Activated CD8-positive, alpha-beta T cell treated with anti-CD3 and anti-CD28 coated beads, Interleukin-2, amount 10 ng/mL, durations not matched to agents 7 days and 5 days (primary cell): ENCODE results near the gene SCGB1C2. TPM values are rescaled to one million over a fixed set of nuclear protein-coding genes. Genes with fewer than 3 reads are reported as not detected.
A peak's percentile ranks its signal among the peaks of the same experiment; 100 is the strongest.

Source experiments
- ATAC-seq: fragments of 150-1000 bp; cut with Tn5 transposase; one replicate; pipeline ENCODE4 v1.10.0; 2021; ENCODE audit warnings: moderate library complexity
- CTCF ChIA-PET: fragments of 350-600 bp; sonication (Branson Sonifier 250); formaldehyde crosslinking; loops from one replicate; lab custom pipeline; 2021; ENCODE audit warnings: antibody characterized with exemption; lab: Charles Lee
- POLR2A ChIA-PET: fragments of 350-600 bp; sonication (Branson Sonifier 250); formaldehyde crosslinking; loops from one replicate; lab custom pipeline; 2021; ENCODE audit warnings: antibody characterized with exemption; lab: Charles Lee
- DNase-seq: peaks from one replicate; pipeline ENCODE4 v3.0.0-alpha.2; 2020
- H3K27ac Mint-ChIP-seq: one replicate; pipeline ENCODE4 v1.8.0; 2021; ENCODE audit warnings: mild to moderate bottlenecking, mixed read lengths
- H3K27me3 Mint-ChIP-seq: one replicate; pipeline ENCODE4 v1.8.0; 2021; ENCODE audit warnings: low read depth, mixed read lengths
- H3K36me3 Mint-ChIP-seq: one replicate; pipeline ENCODE4 v1.8.0; 2021; ENCODE audit warnings: low read depth, mixed read lengths
- H3K4me1 Mint-ChIP-seq: one replicate; pipeline ENCODE4 v1.8.0; 2021; ENCODE audit warnings: low read depth, mixed read lengths
- H3K4me3 Mint-ChIP-seq: one replicate; pipeline ENCODE4 v1.8.0; 2021; ENCODE audit warnings: mild to moderate bottlenecking, mixed read lengths
- H3K9me3 Mint-ChIP-seq: one replicate; pipeline ENCODE4 v1.8.0; 2022; ENCODE audit warnings: mixed read lengths; ENCODE audit not compliant: insufficient read depth
- total RNA-seq, 2 experiments: library from RNA; stranded (reverse); gene quantifications; one replicate each; pipeline ENCODE4 v1.2.3, GENCODE V29; 2021

Gene SCGB1C2
- total RNA-seq, 2 experiments from 2014 or later, result not detected

DNA sequence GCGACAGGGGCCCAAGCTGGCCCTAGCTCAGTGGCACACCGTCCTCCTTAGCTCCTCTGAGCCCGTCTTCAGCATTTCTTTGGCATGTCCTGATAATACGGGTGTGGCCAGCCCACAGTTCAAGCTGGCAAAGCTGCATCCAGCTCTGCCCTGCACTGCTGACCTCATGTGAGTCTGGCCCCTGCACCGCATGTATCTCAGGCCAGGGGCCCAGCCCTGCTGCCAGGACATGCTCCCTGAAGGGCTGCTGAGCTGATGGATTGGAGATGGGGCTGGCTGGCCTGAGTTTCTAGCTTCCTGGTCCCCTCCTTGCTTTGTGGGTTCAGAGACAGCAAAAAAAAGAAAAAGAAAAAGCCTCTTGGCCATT, 41.7 kb downstream of the SCGB1C2 start:
- POLR2A ChIA-PET, result no interaction called here
- CTCF ChIA-PET, result no interaction called here
- no peak overlapping the region for H3K27ac Mint-ChIP-seq
- H3K36me3 Mint-ChIP-seq, result no peaks in the 10 kb centered on the region
- H3K9me3 Mint-ChIP-seq, result no peaks in the 10 kb centered on the region
- peaks cover 33% of the 10 kb centered on the region for H3K27me3 Mint-ChIP-seq
- no peak overlapping the region for H3K4me3 Mint-ChIP-seq
- no peaks in the 10 kb centered on the region for H3K4me1 Mint-ChIP-seq
- DNase-seq, result no peak
- no peak for ATAC-seq

DNA sequence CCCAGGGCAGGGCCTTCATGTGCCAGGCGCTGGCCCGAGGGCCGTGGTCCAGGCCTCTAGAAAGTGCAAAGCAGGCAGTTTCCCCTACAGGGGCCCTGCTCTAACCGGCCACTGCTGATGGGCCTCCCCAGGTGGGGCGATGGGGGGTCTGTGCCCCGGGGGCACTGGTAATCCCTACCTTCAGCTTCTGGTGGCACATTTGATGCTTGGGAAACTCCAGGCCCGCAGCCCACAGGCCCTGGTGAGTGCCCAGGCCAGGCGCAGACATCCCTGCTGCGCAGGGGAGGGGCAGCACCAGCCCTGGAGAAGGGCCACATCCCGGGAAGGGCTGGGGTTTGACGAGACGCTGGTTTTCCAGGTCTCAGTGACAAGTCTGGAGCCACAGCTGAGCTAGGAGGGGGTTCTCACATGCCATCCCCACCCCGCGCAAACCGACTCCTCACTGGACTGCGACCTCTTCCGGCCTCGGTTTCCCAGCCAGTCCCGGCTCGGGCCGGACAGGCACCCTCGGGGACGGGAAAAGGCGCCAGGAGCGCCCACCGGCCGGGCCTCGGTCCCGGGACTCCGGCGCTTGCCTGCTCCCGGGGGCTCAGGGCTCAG, 42.5 kb downstream of the SCGB1C2 start:
- no peaks in the 10 kb centered on the region for H3K9me3 Mint-ChIP-seq
- H3K27me3 Mint-ChIP-seq, result peaks cover 38% of the 10 kb centered on the region
- H3K4me1 Mint-ChIP-seq, result no peaks in the 10 kb centered on the region
- CTCF ChIA-PET, result no interaction called here
- no peak for DNase-seq
- H3K36me3 Mint-ChIP-seq, result no peaks in the 10 kb centered on the region
- ATAC-seq, result no peak
- no peak overlapping the region for H3K27ac Mint-ChIP-seq
- POLR2A ChIA-PET, result no interaction called here
- no peak overlapping the region for H3K4me3 Mint-ChIP-seq

DNA sequence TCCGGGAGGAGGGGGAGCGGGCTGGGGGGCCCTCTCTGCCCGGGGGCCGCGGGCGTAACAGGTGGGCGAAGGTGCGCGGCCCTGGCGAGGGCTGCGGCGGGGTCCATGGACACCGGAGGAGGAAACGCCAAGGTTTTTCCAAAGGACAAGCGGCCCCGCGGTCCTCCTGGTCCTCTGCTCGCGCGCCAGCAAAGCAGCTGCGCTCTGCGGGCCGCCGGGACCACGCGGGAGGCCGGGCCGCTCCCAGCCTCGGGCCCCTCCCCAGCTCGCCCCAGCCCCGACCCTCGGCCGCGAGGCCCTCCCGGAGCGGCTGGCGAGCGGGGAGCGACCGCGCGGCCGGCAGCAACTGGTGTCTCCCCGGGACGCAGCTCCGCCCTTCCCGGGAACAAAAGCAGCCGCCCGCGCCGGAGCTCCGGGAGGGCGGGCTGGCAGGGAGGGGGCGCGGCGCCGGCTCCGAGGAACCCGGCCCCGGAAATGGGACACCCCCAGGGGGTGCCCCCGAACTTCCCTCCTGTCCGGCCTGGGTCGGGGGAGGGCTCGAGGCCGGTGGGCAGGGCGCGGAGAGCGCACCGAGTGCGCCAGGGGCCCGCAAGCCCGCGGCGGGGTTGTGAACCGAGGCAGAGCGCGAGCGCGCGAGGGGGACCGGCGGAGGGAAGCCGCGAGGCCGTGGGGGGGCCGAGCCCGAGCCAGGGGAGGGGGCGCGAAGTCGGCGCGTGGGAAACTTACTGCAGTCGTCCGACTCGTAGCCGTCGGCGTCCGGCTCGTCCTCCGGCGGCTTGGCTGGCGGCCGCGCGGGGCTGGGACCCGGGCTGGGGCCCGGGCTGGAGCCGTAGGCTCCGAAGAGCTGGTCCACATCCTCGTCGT, 43.2 kb downstream of the SCGB1C2 start:
- ChIA-PET CTCF (no interaction called here), POLR2A (no interaction called here)
- no peaks in the 10 kb centered on the region for H3K9me3 Mint-ChIP-seq
- H3K4me3 Mint-ChIP-seq, result no peak overlapping the region
- H3K27me3 Mint-ChIP-seq, result peaks cover 38% of the 10 kb centered on the region
- H3K36me3 Mint-ChIP-seq, result no peaks in the 10 kb centered on the region
- no peaks in the 10 kb centered on the region for H3K4me1 Mint-ChIP-seq
- ATAC-seq, result no peak
- H3K27ac Mint-ChIP-seq, result no peak overlapping the region
- DNase-seq, result no peak

DNA sequence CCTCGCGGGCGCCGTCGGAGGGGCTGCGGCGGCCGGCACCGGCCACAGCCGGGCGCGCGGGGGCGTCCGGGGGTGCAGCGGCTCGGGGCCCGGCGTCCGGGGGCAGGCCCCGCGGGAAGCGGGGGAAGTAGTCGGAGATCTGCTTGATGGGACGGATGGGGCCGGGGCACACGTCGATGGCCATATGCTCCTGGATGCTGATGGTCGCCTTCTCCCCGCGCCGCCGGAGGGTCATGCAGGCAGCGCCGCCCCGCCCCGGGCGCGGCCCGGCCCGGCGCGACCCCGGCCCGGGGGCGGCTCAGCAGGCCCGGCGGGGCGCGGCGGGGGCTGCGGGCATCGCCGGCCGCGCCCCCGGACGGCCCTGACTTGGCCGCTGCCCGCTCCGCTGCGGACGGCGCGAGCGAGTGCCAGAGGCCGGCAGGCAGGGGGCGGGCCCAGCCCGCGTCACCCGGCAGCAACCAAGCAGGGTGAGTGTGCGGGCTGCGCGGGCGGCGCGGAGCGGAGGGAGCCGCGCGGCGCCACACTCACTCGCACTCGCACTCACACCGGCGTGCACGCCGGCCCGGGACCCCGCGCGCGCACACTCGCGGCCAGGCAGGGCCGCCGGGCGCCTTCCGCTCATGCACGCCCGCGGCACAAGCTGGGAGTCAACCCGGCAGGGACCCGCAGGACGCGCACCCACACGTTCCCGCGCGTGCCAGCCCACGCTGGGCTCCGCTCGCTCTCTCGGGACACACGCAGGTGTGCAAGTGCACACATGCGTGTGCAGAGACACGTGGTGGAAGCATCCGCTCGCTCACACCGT, 44.1 kb downstream of the SCGB1C2 start, which contains the start of gene DOC2B:
Gene DOC2B, minus strand, starts transcription at position 406 of the 805 bp plus-strand sequence. Its CDS starts 171 bp downstream, at position 235.
- DNase-seq (no peak), ATAC-seq (peak; percentile 36)
- ChIA-PET POLR2A (no interaction called here), CTCF (no interaction called here)
- Mint-ChIP-seq H3K27ac (no peak within 1 kb of the TSS), H3K9me3 (no peaks in the 10 kb centered on the region), H3K27me3 (peaks cover 38% of the 10 kb centered on the region), H3K36me3 (no peaks in the 10 kb centered on the region), H3K4me3 (no peak within 1 kb of the TSS), H3K4me1 (no peaks in the 10 kb centered on the region)

DNA sequence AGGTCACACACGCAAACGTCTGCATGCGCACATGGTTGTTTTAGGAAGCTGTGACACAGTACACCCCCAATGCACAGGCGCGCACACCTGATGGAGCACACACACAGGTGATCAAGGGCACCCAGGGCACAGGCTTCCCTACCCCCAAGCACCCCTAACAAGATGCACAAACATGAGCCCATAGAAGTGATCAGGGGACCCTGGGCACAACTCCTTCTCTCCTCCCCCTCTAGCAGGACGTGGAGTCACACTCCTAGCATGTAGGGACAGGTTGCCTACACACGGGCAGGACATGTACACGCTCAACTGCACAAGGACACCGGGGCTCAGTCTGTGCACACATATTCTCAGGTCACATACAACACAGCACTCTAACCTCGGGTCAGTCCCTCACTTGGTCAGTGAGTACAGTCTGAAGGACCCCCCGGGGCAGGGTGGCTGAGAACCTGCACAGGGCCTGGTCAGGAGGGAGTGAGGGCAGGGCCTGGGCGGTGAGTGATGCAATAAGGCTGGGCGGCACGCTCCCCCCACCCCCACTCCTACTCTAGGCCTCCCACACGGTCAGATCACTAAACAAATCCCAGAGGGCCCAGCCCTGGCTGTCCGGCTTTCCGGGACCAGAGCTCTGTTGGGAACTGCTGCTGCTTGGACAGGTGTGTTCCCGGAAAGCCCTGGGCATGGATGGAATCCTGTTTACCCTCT, 44.8 kb downstream of the SCGB1C2 start:
- Mint-ChIP-seq H3K27me3 (peaks cover 38% of the 10 kb centered on the region), H3K4me1 (no peaks in the 10 kb centered on the region), H3K4me3 (no peak overlapping the region), H3K9me3 (no peaks in the 10 kb centered on the region), H3K27ac (no peak overlapping the region), H3K36me3 (no peaks in the 10 kb centered on the region)
- ChIA-PET CTCF (no interaction called here), POLR2A (no interaction called here)
- ATAC-seq, result no peak
- DNase-seq, result no peak

DNA sequence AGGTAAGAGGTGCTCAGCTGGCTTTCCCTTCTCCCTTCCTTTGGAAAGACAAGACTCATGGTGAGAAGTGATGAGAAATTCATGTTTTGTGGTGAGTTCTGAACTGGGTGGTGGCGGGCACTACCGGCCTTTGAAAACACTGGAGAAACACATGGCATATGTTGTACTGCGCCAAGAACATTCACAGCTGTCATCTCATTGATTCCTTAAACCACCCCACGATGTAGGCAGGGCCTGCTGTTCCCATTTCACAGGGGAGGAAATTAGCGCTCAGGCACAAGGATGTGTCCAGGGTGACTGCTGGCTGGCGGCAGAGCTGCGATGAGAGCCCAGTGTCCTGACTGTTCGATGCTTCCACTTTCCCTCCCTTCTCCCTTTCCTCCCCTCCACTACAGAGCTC, 45.7 kb downstream of the SCGB1C2 start:
- ChIA-PET CTCF (no interaction called here), POLR2A (no interaction called here)
- no peaks in the 10 kb centered on the region for H3K9me3 Mint-ChIP-seq

DNA sequence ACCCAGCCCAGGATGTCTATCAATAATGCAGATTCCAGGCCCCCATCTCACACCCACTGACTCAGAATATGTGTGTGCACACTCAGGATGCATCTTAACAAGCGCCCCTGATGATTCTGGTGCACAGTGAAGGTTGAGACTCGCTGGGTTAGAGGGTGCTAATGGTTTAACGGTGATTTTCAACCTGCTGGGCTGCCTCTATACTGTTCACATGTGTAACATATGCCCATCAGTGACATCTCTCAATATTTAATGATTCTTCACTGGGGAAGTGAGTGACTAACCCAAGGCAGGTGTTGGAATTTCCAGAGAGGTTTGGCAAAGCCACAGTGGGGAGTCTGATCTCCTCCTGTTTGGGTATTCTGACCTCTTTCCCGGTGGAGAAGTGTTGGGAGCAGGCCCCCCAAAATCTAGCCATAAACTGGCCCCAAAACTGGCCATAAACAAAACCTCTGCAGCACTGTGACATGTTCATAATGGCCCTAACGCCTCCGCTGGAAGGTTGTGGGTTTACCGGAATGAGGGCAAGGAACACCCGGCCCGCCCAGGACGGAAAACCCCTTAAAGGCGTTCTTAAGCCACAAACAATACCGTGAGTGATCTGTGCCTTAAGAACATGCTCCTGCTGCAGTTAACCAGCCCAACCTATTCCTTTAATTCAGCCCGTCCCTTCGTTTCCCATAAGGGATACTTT, 48.2 kb downstream of the SCGB1C2 start:
- Mint-ChIP-seq H3K36me3 (no peaks in the 10 kb centered on the region), H3K27me3 (peaks cover 22% of the 10 kb centered on the region), H3K4me1 (no peaks in the 10 kb centered on the region), H3K9me3 (no peaks in the 10 kb centered on the region), H3K4me3 (no peak overlapping the region), H3K27ac (no peak overlapping the region)
- DNase-seq (no peak), ATAC-seq (no peak)
- POLR2A ChIA-PET, result no interaction called here
- CTCF ChIA-PET, result no interaction called here

More for the DNA sequence above, 45.7 kb downstream of the SCGB1C2 start:
- DNase-seq (no peak), ATAC-seq (no peak)
- Mint-ChIP-seq H3K27ac (no peak overlapping the region), H3K4me3 (no peak overlapping the region), H3K36me3 (no peaks in the 10 kb centered on the region), H3K27me3 (peaks cover 37% of the 10 kb centered on the region), H3K4me1 (no peaks in the 10 kb centered on the region)

DNA sequence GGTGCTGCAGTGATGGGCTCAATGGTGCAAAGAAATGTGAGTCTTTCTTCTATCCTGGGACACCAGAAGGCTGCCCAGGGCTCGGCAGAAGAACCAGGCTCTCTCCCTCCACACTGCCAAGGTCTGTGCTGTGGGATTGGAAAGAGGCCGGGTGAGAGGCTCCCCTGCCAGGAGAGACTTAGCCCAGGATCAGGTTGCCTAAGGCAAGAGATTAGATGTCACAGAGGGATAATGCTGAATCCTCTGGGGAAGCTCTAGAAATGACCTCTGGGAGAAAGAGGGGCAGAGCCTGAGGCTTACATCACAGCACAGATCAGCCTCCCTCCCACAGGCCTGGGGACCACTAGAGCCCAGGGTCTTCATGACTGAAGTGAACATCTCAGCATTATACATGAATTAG, 49.8 kb downstream of the SCGB1C2 start:
- DNase-seq (no peak), ATAC-seq (no peak)
- Mint-ChIP-seq H3K27me3 (peaks cover 17% of the 10 kb centered on the region), H3K36me3 (no peaks in the 10 kb centered on the region), H3K4me3 (no peak overlapping the region), H3K9me3 (peaks cover 3% of the 10 kb centered on the region), H3K4me1 (no peaks in the 10 kb centered on the region), H3K27ac (no peak overlapping the region)
- POLR2A ChIA-PET, result no interaction called here
- CTCF ChIA-PET, result no interaction called here

Other genes with a start within 250 kb of the SCGB1C2 start
- gene DOC2B, start 44.1 kb downstream of the SCGB1C2 start, total RNA-seq, result not detected
- 1 to 10 TPM; 2.5 to 3.8 TPM for gene RPH3AL, start 215.2 kb downstream of the SCGB1C2 start, total RNA-seq